Inflammatory macrophage treated with lipopolysaccharide for 1 hour (primary cell): Measurements from ENCODE around the gene CYB561D2.

Experiments
- DNase-seq, 2 donors: peaks; one replicate each; pipeline ENCODE4 v3.0.0-alpha.2; 2020 to 2022

Gene CYB561D2

DNA sequence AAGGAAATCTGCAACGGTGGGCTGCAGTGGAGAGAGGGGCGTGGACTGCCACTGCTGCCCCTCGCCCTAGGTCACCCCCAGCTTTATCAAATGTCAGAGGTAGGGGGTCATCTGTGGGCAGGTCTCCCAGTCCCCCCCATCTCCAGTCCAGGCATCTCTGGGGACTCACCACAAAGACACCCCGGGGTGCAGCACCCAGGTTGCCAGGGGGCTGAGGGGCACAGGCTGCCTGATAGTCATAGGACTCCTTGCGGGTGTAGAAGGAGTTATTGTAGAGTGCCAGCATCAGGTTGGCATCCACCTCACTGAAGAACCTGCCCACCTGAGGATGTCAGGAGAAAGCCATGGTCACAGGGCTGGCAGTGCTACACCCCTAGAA, 15.2 kb downstream of the CYB561D2 start:
- DNase-seq = no peak

DNA sequence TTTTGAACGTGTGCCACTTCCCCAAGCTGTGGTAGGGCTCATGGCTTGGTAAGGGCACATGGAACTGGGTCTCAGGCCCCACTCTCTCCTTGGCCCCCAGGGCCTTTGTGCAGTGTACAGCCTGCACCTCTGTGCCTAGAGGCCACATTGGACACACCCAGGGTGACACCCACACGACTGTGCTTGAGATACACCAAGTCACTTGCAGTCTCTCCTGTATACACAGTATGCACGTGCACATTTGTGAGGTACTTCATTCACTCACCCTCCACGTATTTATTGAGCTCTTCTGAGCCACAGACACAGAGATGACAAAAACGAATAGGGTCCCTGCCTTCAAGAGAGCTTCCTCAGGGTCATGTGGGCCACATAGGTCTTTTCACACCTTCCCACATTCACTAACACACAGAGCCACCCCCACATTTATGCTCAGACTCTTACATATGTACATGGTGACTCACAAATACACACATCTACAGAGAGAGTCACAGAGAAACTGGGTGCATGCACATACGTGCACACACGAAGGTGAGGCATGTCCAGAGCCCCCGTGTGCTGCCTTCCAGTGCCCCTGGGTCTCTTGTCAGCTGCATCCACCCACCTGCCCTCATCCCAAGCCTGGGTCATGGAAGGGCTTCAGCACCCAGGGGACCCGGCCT, 18.5 kb downstream of the CYB561D2 start:
- DNase-seq = no peak

DNA sequence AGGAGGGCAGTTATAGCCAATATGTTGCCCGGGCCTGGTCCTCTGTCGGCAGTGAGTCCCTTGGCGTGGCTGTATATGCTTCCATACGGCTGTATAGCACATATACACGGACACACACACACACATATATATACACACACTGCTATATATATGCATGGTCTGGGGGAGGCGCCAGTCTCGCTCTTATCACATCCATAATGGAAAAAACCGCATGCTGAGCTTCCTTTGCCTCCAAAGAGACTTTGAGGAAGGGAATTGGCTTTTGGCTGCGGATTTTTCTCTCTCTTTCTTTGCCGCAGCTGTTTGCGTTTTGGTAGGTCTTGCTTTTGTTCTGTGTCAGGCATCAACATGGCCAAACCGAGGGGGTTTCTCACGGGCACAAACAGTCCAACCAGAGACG, 19.9 kb downstream of the CYB561D2 start:
- no peak for DNase-seq

DNA sequence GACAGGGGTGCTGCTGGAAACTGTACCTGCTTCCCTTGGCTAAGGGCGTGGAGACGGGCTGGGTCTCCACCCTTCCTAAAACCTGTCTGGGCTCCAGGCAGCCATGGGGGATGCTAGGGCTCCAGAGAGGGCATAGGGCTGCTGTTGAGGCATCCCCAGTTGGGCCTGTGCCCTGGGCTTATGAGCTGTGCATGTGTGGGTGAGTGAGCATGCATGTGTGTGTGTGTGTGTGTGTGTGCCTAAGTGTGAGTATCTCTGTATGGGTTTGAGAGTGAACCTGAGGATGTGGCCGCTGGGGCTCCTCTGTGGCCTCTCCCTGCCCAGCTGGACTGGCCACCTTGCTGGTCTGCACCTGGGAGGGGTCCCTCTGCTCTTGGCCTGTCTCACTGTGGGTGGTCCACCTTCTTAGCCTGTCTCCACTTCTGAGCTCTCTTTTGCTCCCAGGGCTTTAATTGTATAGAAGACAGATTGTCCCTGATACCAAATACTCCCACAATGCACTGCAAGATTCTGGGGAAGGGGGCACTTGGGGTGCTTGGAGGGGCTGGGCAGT, 20.5 kb downstream of the CYB561D2 start:
- DNase-seq = no peak

DNA sequence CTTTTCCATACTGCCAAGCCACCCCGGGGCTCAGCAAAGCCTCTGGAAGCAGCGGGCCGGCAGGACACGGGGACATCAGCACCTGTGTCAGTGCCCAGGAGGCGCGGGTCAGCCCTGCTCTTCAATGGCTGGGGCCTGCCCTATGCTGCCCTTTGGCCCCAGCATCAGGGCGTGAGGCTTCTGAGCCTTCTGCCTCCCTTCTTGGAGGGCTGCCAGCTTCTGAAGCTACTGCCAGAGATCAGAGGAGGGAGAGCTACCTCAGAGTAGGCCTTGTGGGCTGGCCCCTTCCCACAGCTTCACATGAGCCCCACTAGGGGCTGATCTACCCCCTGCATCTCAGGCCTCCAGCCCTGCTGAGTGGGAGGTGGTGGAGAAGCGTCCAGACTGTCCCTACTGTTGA, 21.7 kb downstream of the CYB561D2 start:
- no peak for DNase-seq

DNA sequence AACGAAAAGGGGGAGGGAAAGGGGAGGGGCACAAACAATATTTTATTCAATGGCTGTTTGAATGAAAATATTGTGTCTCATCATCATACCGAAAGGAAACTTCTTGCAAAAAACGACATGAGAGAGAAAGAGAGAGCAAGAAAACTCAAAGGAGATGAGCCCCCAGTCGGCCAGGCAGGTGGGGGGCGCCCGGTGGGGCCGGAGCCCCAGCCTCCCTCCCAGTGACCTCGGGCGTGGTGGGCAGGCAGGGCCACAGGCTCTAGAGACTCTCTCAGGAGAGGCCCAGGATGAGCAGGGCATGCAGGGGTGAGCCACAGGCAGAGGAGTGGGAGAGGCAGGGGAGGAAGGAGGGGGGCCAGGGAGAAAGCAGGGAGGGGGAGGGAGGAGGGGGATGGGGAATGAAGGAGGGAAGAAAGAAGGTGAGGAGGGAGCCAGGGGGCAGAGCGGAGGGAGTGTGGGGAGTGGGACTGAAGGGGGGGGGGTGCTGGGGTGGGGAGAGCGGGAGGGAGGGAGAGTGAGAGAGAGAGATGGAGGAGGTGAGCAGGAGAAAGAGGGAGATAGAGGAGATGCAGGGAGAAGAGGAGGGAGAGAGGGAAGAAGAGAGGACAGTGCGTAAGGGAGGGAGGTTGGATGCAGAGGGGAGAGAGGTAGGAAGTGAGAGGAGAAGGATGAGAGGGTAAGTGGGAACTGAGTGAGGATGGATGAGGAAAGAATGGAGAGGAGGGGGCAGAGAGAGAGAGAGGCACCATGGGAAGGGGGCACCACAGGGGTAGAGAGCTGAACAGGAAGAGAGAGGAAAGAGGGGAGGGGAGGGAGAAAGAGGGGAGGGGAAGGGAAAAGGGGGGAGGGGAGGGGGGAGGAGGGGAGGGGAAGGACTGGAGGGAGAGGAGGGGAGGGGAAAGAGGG, 22.7 kb downstream of the CYB561D2 start:
- no peak for DNase-seq

DNA sequence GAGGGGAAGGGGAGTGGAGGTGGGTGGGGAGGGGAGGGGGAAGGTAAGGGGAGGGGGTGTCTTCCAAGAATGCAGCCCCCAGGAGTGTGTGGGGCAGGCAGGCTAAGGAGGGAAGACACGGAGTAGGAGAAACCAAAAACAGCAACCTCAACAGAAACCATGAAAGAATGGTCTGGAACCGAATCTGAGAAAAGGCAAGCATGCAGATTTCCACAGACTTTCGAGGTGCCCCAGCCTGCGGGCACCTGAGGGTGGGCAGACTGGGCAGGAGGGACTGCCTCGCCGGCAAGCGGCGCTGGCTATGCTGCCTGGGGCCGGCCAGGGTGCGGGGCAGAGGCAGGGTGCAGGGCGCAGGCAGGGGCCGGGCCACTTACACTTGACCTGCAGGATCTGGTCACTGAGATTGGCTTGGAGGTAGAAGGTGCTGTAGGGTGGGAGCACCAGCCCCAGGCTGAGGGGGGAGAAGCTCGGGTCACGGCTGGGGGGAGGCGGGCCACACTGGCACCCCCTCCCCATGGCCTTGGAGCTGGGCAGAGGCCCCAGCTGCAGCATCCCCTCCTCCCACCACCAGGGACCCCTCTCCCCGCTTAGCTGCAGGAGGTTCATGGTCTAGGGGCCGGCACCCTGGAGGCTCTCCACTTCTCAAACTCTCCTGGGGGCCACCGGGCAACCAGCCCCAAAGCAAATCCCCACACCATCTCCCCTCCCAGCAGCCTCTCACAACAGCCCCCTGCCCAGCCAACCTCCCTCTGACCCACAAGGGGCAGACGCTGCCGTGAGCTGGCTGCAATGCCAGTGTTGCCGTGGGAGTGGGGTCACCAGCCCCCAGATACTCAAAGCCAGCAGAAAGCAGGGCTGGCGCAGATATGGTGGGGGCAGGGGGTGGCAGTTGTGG, 23.9 kb downstream of the CYB561D2 start:
- DNase-seq = no peak

DNA sequence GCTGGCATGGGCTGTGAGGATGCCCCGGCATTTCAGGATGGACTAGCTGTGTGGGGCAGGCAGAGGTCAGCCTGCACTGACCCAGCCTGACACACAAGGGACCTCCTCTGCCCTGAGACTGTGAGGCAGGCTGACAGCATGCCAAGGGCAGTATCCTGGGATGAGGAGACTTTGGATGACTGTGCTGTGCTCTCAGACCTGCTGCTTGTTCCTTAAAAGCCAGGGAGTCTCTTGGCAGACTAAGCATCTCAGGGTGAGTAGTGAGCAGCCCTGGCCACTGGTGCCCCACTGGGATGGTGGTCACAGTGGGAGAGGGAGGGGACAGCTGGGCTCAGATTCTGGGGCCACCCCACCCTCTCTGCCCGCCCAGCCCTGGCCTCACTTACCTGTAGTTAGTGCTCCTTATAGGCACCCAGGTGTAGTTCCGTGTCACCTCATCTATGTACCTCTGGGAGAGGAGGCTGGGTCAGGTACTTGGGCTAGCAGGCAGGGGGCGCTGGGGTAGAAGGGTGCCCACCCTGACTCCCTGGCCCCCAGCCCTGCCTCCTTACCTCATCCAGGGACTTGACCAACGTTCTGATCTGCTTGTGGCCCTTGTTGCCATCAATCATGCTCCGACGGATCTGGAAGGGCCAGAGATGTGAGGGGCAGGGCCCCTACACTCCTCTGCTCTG, 24.7 kb downstream of the CYB561D2 start:
- DNase-seq = no peak

DNA sequence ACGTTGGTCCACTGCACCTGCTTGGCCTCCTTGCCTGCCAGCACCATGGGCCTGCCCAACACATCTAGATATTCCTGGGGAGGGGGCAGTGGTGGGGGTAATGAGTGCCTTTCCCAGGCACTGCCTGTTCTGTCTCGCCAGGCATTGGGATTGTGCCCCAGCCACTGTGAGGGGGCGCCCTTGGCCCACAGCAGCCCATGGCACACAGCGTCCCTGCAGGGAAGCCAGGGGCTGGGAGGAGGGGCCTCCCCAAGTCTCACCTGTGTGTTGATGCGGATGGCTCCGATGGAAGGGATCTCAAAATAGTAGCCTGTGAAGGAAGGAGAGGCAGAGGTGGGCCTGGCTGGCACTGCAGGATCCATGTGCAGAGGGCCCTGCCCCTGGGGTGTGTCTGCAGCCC, 27.4 kb downstream of the CYB561D2 start:
- no peak for DNase-seq

DNA sequence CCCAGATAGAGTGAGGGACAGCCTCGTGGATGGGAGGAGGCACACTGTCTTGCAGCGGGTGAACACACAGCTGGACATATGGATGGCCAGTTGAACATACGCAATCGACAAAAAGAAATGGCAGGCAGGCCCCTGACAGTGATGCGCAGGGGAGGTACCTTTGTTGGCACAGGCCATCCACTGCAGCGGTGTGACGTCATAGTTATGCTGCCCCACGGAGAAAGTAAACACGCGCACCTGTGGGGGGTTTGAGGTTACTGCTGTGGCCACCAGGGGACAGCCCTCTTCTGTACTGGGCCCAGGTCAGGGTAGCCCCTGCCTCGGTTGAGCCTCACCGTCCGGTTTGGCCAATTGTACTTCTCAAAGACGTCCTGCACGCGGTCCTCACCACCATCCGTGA, 28.1 kb downstream of the CYB561D2 start:
- no peak for DNase-seq

DNA sequence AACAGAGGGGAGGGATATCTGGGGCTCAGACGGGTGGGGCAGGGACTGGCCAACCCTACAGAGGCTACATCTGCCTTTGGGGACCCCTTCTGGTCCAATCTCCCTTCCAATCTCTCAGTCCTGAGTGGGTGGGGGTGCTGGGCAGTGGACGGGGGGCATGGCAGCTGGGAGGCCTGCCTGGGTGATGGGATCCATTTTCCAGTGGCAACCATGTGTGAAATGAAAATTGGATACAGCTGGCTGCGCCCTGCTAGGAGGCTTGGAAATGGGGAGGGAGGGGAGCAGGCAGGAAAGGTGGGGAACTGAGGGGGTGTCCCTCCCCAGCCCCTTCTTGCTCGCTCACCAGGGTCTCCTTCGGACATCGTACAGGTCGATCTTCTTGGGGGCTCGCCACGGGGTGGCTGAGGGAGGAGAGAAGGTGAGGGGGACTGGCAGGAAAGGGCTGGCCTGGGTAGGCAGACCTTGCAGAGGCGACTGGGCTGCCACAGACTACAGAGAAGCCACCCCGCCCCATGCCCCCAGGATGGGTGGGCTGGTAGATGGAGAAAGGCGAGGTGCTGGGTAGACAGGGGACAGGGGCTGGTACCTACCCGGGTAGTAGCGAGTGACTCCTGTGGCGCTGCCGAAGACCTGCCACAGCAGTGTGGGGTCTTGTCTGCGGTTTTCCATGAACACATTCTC, 29.9 kb downstream of the CYB561D2 start:
- DNase-seq = no peak

DNA sequence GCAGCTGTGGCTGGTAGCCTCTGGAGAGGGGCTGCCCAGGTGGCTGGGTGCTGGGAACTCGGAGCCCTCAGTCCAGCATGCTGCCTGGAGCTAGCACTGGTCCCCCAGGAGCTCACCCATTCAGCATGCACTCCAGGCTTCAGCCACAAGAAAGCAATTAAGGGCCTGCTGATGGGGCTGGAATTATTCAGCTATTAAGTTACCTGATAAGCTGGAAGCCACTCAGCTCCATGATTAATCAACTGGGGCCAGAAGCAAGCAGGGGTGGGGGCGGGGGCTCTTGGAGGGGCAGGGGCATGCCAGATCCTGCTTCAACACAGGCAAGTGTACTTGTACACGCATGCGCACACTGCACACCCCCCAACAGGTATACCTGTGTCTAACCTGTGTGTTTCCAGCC, 30.7 kb downstream of the CYB561D2 start:
- DNase-seq = no peak

DNA sequence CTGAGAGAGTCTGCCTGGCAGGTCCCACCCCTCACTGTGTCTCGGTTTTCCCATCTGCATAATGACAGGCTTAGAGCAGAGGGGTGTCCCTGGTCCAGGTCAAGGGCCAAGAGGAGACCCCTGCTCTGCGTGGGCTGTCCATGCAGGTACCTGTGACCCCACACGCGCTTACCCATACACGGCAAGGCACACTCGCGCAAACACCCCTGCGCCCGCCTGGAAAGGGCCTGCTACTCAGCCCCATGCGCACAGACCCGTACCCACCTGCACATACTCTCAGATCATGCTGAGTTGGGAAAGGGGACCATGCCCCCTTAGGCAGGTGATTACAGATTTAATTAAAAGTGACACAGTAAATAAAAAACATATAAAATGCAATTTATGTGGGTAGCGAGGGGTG, 32.1 kb downstream of the CYB561D2 start:
- DNase-seq = no peak

DNA sequence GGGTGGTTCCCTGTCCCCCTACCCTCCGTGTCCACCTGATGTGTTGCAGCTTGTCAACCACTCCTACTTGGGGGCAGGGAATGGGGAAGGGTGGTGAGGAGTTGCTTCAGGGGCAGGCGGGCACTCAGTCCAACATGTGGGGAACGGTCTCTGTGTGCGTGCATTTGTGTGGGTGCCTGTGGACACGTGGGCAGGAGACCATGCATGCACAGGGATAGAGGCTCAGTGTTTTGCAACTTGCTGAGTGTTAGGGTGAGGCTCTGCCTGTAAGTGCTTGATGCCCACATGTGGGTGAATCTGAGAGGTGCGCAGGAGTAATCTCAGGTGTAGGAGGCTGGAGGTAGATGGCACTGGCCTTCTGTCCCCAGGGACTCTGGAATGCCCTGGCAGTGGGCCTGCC, 33.1 kb downstream of the CYB561D2 start:
- no peak for DNase-seq

DNA sequence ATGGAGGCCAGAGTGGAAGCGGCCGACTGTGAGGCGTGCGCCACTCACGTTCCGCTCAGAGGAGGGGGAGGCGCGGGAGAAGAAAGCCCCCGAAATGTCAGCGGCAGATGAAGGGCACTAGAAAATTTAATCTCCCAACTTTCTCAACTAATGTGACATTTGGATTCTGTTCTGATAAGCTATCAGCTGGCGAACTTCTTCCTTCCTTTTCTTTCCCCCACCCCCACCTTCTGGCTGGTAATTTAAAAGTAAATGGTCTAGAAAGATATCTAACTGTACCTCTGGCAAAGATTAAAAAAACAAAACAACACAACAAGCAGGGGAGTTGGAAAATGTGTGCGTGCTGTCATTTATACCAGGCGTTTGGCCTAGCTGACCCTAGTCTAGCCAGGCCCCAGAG, 35.1 kb downstream of the CYB561D2 start:
- DNase-seq = no peak

DNA sequence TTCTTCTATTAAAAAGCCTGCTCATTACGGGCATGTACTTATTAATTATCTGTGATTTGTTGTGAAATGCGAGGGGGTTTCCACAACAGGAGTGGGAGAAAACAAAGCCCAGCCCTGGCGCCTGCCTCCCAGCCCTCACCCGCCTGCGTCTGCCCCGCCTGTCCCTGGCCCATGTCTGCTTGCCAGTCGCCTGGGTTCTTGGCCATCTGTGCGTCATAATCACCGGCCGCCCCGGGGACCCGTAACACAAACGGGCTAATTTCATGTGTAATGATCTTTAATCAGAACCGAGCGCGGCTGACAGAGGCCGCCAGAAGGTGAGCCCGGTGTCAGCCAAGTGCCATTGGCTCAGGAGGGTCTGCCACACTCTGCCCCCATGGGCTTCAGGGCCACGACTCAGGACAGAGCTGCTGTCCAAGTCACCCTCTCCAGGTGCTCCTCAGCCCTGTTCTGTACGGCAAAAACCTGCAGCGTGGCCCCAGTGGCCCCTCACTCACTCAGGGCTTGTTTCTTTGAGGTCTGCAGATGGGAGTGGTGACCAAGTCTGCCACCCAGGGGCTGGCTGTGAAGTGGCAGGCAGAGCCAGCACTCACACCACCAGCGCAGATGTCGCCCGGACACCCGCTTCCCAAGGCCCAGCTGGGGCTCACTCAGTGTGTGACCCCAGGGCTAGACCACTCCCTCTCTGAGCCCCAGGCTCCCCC, 37.5 kb downstream of the CYB561D2 start:
- no peak for DNase-seq

DNA sequence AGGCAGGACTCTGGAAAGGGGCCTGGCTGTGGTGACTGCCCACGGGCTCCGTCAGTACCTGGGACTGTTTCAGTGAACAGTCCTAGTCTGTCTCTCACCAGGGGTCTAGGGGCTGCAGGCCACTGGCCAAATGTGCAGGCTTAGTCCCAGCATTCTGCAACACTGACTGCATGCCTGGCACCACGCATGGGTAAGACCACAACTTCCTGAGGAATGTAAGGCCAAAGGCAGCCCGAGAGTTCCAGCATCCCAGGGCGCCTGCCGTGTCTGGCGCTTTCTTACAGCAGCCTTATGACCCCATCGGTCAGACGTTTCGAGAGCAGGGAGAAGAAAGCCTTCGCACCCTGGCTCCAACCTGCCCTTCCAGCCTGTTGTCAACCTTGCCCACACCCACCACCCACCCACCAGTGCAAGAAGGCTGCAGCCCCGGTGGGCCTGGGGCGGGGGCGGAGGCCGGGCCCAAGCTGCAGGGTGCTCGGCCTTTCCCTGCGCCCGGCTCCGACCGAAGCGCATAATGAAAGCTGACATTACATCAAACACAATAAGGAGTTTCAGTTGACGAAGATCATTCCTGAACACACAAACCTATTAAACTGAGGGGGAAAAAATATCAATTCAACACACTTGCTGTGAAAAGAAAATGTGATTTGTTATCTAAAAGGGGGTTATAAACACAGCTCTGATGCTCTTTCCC, 38.2 kb downstream of the CYB561D2 start:
- DNase-seq = no peak

DNA sequence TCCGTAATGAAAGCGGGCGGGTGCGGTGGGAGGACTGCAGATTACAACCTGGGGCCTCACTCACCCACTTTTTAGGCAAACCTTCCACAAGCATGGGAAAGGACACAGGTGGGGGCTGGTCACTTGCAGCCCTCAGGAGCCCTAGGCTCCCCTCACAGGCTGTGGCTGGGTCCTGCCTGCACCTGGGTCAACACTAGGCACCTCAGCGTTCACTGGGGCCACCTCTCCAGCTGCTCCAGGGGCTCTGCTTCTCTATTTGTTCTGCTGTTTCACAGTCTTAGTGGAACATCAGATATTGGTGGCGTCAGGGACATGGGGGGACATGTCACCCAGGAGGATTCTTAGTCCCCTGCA, 38.7 kb downstream of the CYB561D2 start:
- no peak for DNase-seq

DNA sequence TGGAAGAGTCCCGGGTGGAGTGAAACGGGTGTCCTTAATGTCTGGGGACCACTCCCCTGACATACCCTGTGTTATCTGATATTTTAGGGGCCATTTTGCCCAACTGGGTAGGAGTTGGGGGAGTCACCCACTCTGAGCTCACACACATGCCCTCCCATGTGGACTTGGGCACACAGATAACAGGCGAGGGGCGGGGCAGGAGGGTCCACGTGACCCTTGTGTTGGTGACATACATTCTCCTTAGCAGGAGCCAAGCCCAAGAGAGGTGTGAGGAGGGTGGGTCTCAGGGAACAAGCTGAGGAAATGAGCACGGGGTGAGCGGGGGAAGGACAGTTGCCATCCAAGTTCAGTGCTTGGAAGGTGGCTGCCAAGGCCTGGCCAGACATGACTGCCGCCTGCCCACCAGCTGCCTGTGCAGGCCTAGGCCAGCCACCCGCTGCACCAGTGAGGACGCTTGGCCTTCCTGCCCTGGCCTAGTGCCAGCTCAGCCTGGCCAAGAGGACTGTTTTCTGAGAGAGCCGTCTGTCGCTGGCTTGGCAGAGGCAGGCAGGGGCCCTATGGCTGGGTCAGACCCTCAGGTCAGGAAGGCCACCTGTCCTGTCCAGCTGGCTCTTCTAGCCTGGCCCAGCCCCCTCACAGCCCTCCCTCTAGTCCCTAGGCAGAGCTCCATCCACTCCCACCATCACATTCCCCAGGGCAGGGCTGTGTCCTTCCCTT, 40.0 kb downstream of the CYB561D2 start:
- DNase-seq = no peak

DNA sequence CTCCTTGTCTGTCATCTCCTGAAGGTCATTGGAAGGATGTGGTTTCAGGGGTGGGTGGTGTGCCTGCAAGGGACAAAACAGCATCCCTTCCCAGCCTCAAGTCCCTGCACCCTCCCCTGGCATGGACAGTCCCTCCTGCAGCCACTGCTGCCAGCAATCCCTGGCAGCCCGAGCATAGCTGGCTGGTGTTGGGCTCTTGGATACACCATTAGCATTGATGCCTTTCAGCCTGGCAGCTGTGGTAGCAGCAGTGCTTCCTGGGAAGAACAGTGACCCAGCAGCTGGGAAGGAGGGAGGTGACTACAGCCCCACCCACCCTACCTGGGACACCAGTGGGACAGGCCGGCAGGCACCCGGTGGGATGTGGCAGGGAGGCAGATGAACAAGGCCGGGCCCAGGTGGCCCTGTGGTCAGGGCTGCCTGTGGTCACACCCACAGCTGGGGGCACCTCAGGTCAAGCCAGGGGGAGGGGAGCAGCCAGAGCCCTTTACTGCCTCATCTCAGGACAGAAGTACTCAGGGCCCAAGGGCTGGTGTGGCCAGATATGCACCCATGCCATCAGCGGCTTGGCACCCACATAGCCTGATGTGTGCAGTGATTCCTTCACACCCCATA, 41.5 kb downstream of the CYB561D2 start:
- no peak for DNase-seq
